Prostate gland (tissue), 2 donors: ENCODE data around the gene ST6GALNAC3. TPM values are rescaled to one million over a fixed set of nuclear protein-coding genes. Genes with fewer than 3 reads are reported as not detected.

Experiments used
- DNase-seq: peaks from one replicate; pipeline ENCODE4 v3.0.0-alpha.2; 2019; ENCODE audit warnings: low spot score
- H3K27ac ChIP-seq, 2 donors: fragments of 200-600 bp; sonication (generic); 2 replicates each; pipeline ENCODE4 v1.5.1; 2017 to 2019
- H3K27me3 ChIP-seq: fragments of 200-600 bp; sonication (generic); replicated peaks from 2 replicates; pipeline ENCODE4 v1.5.1; 2019; ENCODE audit not compliant: insufficient read depth
- H3K36me3 ChIP-seq, 2 donors: fragments of 200-600 bp; sonication (generic); 1 replicate in 1 of 2; 2 replicates in 1 of 2; pipeline versions ENCODE4 v1.5.1 to v1.8.1; 2017 to 2019
- H3K4me1 ChIP-seq: fragments of 200-600 bp; sonication (generic); replicated peaks from 2 replicates; pipeline ENCODE4 v1.5.1; 2019
- H3K4me3 ChIP-seq, 2 donors: fragments of 200-600 bp; sonication (generic); 2 replicates each; pipeline ENCODE4 v1.5.1; 2017 to 2019
- H3K9me3 ChIP-seq: fragments of 200-600 bp; sonication (generic); 2 replicates; pipeline ENCODE4 v1.5.1; 2017
- POLR2A ChIP-seq: fragments of 450-650 bp; IDR thresholded peaks from one replicate; pipeline ENCODE4 v1.6.1; 2016; ENCODE audit warnings: antibody characterized with exemption, mild to moderate bottlenecking
- POLR2AphosphoS5 ChIP-seq: sonication (generic); formaldehyde crosslinking; IDR thresholded peaks from one replicate; pipeline ENCODE4 v1.6.1; 2017; ENCODE audit warnings: antibody characterized with exemption
- WGBS: methylation state at CpG from one replicate; pipeline ENCODE4 v1.1.5; 2018; 5-methylcytosine and 5-hydroxymethylcytosine counted together
- intact Hi-C: fragments of 100-400 bp; cut with DNase I; formaldehyde crosslinking; loops from one replicate; pipeline ENCODE4 v1.14.2; 2022
- total RNA-seq, 2 donors: library from RNA; depleted of rRNA; stranded (reverse); fragments of >200 nt; gene quantifications; one replicate each; pipeline ENCODE4 v1.1.0, GENCODE V29; 2016
- TF ChIP-seq, protein P1 (sequence below), 4 experiments: fragments of 200-600 bp in 2 of 4; fragments of 450-650 bp in 2 of 4; sonication (generic) in 2 of 4; IDR thresholded peaks; 1 replicate in 3 of 4; 2 replicates in 1 of 4; pipeline ENCODE4 v1.5.1; 2016 to 2019; ENCODE audit warnings: antibody characterized with exemption in 4 of 4, mild to moderate bottlenecking in 2 of 4, moderate library complexity in 2 of 4

ST6GALNAC3 gene
- total RNA-seq, 2 donors from 2014 or later = 0.41 to 0.80 TPM

DNA sequence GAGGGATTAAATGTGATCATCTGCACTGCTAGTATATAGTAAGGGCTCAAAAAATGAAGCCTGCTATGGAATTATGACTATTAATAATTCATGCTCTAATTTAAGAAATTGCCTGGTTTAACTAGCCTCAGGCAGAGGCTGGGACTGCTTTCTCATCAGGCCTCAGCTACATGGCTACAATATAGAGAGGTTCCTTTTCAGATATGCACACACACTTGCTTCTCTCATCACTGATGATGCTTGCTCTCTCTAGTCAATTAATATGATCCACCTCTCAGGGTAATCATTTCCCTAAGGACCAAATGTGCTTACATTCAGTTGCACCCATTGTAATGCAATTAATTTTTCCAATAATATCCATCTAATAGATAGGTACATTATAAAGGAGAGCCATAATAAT, 467.8 kb downstream of the ST6GALNAC3 start:
- no peaks in the 10 kb centered on the region for H3K27me3 ChIP-seq

DNA sequence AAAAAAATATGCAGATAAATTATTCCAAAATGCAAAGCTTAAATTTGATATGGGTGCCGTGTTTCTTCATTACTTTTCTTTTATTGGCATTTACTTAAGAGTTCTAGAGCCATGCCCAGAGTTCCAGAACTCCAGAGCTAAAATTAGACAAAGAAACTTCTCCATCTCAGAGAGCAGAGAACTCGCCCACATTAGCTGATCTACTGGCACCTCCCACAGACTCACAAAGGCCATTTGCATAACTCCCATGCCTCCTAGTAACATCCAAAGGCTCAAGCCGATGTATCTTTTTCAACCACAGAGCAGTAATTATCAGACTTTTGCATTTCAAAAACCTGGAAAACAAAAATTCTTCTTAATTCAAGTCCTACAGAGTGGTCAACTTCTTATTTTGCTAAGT, 468.9 kb downstream of the ST6GALNAC3 start:
- no peak overlapping the region for H3K27ac ChIP-seq
- H3K4me1 ChIP-seq = no peaks in the 10 kb centered on the region
- H3K9me3 ChIP-seq = no peaks in the 10 kb centered on the region
- intact Hi-C loops = no loop called here
- H3K4me3 ChIP-seq = no peak overlapping the region
- WGBS = 69% methylated on average over 3 of the region's 3 CpGs
- DNase-seq = no peak
- H3K36me3 ChIP-seq = no peaks in the 10 kb centered on the region
- H3K27me3 ChIP-seq = no peaks in the 10 kb centered on the region
- TF ChIP-seq, protein P1, sequence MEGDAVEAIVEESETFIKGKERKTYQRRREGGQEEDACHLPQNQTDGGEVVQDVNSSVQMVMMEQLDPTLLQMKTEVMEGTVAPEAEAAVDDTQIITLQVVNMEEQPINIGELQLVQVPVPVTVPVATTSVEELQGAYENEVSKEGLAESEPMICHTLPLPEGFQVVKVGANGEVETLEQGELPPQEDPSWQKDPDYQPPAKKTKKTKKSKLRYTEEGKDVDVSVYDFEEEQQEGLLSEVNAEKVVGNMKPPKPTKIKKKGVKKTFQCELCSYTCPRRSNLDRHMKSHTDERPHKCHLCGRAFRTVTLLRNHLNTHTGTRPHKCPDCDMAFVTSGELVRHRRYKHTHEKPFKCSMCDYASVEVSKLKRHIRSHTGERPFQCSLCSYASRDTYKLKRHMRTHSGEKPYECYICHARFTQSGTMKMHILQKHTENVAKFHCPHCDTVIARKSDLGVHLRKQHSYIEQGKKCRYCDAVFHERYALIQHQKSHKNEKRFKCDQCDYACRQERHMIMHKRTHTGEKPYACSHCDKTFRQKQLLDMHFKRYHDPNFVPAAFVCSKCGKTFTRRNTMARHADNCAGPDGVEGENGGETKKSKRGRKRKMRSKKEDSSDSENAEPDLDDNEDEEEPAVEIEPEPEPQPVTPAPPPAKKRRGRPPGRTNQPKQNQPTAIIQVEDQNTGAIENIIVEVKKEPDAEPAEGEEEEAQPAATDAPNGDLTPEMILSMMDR (IDR thresholded peaks at IDR 0.05) = no peak
- no peak for TF ChIP-seq POLR2A
- TF ChIP-seq POLR2AphosphoS5 = no peak

More for the DNA sequence above, 467.8 kb downstream of the ST6GALNAC3 start:
- Histone ChIP-seq H3K36me3 (no peaks in the 10 kb centered on the region), H3K9me3 (no peaks in the 10 kb centered on the region), H3K27ac (no peak overlapping the region), H3K4me3 (no peak overlapping the region), H3K4me1 (no peaks in the 10 kb centered on the region)
- TF ChIP-seq, protein P1 (IDR thresholded peaks at IDR 0.05) = no peak
- TF ChIP-seq POLR2A = no peak
- no peak for TF ChIP-seq POLR2AphosphoS5
- intact Hi-C loops = no loop called here
- DNase-seq = no peak

DNA sequence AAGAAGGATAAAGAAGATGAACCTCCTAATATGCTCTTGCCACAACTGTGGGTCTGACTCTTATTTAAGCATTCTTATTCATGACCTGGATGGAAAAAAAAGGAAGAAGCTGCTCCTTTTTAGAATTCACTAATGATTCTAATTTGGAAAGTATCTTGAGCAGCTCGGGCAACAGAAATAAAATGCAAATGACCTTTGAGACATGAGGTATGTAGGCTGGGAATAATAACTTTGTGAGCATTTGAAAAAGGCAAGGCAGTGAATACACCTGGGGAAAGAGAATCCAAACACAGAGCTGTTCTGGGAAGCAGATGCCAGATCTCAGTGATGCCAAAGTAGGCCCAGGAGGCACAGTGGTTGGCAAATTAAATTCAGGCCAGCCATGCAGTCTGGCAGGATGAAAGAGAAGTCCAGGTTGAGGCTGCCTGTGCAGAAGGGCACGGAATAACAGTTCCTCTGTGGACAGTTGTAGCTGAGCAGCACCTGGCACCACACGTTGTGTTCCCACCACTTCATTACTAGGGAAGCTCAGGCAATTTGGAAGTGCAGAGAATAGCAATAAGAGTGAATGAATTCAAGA, 471.9 kb downstream of the ST6GALNAC3 start:
- Histone ChIP-seq H3K9me3 (no peaks in the 10 kb centered on the region), H3K27ac (no peak overlapping the region), H3K4me3 (no peak overlapping the region), H3K4me1 (no peaks in the 10 kb centered on the region), H3K36me3 (no peaks in the 10 kb centered on the region), H3K27me3 (no peaks in the 10 kb centered on the region)
- TF ChIP-seq, protein P1 (IDR thresholded peaks at IDR 0.05) = no peak
- TF ChIP-seq POLR2AphosphoS5 (no peak), POLR2A (no peak)
- intact Hi-C loops = no loop called here
- no peak for DNase-seq
- WGBS = 81% methylated on average over 3 of the region's 3 CpGs

DNA sequence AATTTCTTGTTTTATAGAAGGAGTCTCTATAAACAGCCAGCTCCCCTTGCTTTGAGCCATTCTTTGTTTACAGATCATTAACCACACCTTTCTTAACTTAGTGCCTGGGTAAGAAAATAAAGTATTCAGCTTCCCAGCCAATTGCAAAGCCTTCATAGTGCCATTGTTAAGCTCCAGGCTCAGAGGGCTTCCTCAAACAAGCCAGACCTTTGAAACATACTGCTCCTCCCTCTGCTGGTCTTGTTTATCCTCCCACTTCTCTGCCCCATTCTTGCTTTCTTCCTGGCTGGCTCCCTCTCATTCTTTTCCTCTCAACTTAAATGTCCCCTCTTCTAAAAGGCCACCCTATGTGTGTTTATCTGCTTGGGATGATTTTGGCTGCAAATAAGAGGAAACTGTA, 473.4 kb downstream of the ST6GALNAC3 start:
- DNase-seq = no peak
- TF ChIP-seq POLR2A (no peak), POLR2AphosphoS5 (no peak)
- TF ChIP-seq, protein P1 (IDR thresholded peaks at IDR 0.05) = no peak
- Histone ChIP-seq H3K27me3 (no peaks in the 10 kb centered on the region), H3K4me3 (no peak overlapping the region), H3K36me3 (no peaks in the 10 kb centered on the region), H3K4me1 (no peaks in the 10 kb centered on the region), H3K9me3 (no peaks in the 10 kb centered on the region), H3K27ac (no peak overlapping the region)
- intact Hi-C loops = no loop called here

DNA sequence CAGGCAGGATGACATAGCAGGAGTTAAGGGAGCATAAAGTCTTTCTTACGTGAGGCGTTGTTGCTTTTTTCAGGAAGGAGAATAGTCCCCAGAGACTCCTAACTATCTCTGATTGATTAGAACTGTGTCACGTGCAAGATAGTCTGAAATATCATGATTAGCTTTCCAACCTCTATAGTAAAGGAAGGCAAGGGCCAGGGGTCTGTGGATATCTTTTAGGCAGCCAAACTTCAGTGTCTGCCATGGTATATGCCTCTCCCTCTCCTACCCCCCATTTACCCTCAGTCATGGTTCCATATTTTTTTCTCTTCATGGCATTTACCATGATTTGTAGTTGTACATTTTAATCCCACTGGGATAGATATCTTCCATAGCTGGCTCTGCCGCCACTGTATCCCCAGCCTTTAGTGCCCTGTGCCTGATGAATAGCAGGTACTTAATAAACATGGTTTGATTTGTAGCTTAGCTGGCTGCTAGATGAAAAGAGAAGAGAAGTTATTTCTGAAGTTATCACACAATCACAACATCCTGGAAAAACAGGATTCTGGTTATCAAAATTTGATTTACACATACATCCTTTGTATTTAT, 474.1 kb downstream of the ST6GALNAC3 start:
- Histone ChIP-seq H3K4me3 (no peak overlapping the region), H3K27me3 (no peaks in the 10 kb centered on the region), H3K4me1 (no peaks in the 10 kb centered on the region), H3K9me3 (no peaks in the 10 kb centered on the region), H3K36me3 (no peaks in the 10 kb centered on the region), H3K27ac (no peak overlapping the region)
- no peak for TF ChIP-seq POLR2AphosphoS5
- TF ChIP-seq, protein P1 (IDR thresholded peaks at IDR 0.05) = no peak
- TF ChIP-seq POLR2A = no peak
- WGBS = 86% methylated on average over 4 of the region's 4 CpGs
- intact Hi-C loops = no loop called here
- DNase-seq = no peak
